ENCODE data around the gene PKN1. TPM values are rescaled to one million over a fixed set of nuclear protein-coding genes. Genes with fewer than 3 reads are reported as not detected.

PKN1 gene
- total and polyA plus RNA-seq, 10 of the 15 experiments (the other 5 are each of a cell fraction or from before 2014, with no cell fraction given), result 1.0 to 189 (median 52.7) TPM

- TF ChIP-seq ZNF592 (IDR thresholded peaks at IDR 0.05) (no peak), ASH2L (IDR thresholded peaks at IDR 0.05; ENCODE audit: borderline replicate concordance, low read depth) (no peak), CREB1 (IDR thresholded peaks at IDR 0.05; ENCODE audit: low read depth) (no peak), SUZ12 (IDR thresholded peaks at IDR 0.05; ENCODE audit: unreplicated experiment) (no peak)
- TF ChIP-seq, protein P1, sequence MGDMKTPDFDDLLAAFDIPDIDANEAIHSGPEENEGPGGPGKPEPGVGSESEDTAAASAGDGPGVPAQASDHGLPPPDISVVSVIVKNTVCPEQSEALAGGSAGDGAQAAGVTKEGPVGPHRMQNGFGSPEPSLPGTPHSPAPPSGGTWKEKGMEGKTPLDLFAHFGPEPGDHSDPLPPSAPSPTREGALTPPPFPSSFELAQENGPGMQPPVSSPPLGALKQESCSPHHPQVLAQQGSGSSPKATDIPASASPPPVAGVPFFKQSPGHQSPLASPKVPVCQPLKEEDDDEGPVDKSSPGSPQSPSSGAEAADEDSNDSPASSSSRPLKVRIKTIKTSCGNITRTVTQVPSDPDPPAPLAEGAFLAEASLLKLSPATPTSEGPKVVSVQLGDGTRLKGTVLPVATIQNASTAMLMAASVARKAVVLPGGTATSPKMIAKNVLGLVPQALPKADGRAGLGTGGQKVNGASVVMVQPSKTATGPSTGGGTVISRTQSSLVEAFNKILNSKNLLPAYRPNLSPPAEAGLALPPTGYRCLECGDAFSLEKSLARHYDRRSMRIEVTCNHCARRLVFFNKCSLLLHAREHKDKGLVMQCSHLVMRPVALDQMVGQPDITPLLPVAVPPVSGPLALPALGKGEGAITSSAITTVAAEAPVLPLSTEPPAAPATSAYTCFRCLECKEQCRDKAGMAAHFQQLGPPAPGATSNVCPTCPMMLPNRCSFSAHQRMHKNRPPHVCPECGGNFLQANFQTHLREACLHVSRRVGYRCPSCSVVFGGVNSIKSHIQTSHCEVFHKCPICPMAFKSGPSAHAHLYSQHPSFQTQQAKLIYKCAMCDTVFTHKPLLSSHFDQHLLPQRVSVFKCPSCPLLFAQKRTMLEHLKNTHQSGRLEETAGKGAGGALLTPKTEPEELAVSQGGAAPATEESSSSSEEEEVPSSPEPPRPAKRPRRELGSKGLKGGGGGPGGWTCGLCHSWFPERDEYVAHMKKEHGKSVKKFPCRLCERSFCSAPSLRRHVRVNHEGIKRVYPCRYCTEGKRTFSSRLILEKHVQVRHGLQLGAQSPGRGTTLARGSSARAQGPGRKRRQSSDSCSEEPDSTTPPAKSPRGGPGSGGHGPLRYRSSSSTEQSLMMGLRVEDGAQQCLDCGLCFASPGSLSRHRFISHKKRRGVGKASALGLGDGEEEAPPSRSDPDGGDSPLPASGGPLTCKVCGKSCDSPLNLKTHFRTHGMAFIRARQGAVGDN (IDR thresholded peaks at IDR 0.05), result no peak
Measured at GRCh38 chr19:14477418-14478112, 44.5 kb downstream of the PKN1 start (continued).

Data from GM12878 (cell line).